ENCODE results near the gene PIM3.

- no peak for TF ChIP-seq CTCF (IDR thresholded peaks at IDR 0.05; ENCODE audit: insufficient read depth, low read length, poor library complexity, severe bottlenecking)
- no peak for TF ChIP-seq EZH2phosphoT487 (conservative IDR thresholded peaks at IDR 0.05; ENCODE audit: low read length)
These were observed 7.8 kb downstream of the PIM3 start for GRCh38 chr22:49968313-49968830.

Measured in SU-DHL-6 (cell line).